GM18951 (cell line): Measurements from ENCODE around the gene EBPL.
A peak's percentile ranks its signal among the peaks of the same experiment; 100 is the strongest.

ENCODE experiments used
- POLR2A ChIP-seq: IDR thresholded peaks from 4 replicates; pipeline ENCODE4 v1.6.1; 2011; ENCODE audit warnings: mild to moderate bottlenecking; ENCODE audit not compliant: insufficient read length, insufficient read depth; ENCODE audit errors: extremely low read depth
- in situ Hi-C: fragments of 300-500 bp; cut with MboI; formaldehyde crosslinking; loops from one replicate; pipeline ENCODE4 v1.12.0; 2022; ENCODE audit warnings: low sequenced_read_pairs, mixed read lengths, inconsistent platforms; ENCODE audit not compliant: unreplicated experiment

EBPL gene

DNA sequence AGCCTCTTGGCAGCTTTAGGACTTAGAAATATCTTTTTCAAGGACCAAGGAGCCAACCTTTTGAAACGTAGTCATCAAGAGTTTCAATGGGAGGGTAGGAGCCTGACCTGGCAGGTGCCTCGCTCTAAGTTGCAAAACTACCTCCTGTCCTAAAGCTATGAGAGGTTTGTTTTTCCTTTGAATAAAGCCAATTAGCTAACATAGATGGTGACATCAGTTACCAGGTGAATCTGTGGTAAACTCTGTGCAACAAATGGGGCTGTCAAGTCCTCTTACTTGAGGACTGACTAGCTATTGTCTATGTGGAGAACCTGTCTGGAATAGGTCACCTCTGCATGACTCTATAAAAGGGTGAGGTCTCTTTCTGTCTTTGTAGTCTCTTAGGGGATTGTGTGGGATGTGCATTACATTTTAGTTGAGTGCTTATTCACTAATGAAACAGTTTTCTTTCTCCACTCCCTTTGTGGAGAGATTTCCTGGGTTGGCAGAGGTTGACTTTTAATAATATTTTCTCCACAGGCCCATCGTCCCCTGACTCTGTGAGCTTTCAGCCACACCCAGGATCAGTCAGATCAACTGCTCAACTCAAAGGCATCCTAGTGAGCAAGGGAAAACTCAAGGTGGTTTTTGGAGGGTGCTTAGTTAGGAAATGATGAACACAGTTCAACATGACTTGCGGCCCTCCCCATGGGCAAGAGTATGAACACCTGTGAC, 53.1 kb downstream of the EBPL start:
- TF ChIP-seq POLR2A = no peak
- in situ Hi-C loops = no loop called here

DNA sequence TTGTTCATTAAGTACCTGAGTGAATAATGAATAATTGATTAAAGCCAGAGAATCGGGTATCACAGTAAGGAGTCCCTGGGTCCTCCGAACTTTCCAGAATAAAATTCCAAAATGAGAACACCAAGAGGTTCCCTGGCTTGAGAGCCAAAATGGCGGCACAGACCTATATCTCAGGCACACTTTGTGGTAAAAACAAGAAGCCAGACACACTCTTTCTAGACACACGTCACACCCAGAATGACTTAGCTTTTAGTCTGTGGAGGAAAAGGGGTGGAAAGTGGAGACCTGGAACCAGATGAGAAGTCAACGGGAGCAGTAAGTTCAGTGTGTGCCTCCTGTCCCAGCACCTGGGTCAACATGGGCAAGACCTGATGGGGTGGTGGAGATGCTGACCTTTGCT, 54.6 kb downstream of the EBPL start:
- in situ Hi-C loops = no loop called here
- no peak for TF ChIP-seq POLR2A

DNA sequence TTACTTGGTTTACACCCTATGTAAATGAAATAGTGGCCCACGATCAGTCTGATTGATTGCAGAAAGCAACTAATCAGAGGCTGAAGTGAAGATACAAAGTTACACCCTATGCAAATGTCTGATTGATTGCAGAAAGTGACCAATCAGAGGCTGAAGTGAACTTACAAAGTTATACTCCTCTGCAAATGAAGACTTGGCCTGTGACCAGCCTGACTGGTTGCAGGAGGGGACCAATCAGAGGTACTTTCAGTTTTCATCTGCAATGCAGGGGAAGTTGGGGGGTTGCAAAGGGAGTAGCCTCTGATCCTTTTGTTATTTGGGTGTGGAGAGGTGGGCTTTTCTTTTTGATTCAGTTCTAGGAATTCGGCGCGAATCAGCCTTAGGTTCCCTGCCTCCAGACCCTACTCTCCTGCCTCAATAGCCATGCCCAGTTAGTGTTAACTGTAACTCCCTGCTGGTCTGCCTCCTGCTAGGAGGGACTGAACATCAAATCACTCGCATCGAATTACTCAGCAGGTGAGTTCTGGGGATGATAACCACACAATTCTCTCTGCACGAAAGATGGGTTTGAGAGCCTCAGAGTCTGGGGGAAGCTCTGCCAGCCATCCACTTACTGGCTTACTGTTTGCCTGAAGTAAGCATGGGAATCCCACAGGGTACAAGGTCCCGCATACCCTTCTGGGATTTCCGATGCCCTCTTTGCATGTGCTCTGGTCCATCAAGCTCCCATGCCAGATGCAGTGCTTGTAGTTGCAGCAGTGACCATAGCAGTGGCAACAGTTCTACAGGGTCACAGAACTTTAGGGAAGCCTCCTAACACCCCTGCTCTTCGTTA, 55.5 kb downstream of the EBPL start:
- TF ChIP-seq POLR2A = no peak
- in situ Hi-C loops = no loop called here

DNA sequence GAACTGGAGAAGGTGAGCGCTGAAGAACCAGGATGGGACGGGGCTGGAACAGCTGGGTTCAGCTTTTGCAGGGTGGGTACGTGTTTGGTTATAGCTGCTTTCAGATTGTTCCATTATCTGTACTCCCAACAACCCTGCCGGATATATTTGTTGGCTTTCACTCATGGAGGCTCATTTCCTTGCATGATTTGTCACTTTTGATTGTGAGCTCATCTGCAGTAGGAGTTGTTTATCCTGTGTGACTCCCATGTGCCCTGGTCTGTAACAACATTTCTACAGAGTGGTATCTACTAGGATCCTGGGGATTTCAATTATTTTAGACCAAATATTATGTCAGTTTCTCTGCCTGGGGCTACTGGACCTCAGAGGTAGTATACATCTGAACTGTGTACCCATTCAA, 57.6 kb downstream of the EBPL start:
- no peak for TF ChIP-seq POLR2A
- in situ Hi-C loops = no loop called here

DNA sequence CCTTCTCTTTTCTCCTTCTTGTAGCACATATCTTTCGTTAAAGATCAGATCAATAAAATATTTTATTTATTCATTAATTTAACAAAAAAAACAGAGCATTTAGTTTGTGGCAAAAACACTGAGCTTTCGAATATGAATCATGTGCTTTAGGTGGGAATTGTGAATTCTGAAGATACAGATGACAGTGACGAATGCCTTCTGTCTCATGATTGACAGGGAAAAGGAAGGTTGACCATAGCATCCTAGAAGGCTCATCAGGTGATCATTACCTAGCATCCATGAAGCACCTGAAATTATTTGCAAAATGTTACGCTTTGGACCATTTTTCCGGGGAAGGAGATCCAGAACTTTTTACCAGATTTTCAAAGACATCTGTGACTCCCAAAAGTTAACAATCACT, 59.1 kb downstream of the EBPL start:
- in situ Hi-C loops = no loop called here
- no peak for TF ChIP-seq POLR2A

DNA sequence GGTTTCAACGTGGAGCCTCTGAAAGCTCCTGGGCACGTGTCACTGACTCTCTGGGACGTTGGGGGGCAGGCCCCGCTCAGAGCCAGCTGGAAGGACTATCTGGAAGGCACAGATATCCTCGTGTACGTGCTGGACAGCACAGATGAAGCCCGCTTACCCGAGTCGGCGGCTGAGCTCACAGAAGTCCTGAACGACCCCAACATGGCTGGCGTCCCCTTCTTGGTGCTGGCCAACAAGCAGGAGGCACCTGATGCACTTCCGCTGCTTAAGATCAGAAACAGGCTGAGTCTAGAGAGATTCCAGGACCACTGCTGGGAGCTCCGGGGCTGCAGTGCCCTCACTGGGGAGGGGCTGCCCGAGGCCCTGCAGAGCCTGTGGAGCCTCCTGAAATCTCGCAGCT, 60.7 kb downstream of the EBPL start:
- in situ Hi-C loops = no loop called here
- TF ChIP-seq POLR2A = no peak

DNA sequence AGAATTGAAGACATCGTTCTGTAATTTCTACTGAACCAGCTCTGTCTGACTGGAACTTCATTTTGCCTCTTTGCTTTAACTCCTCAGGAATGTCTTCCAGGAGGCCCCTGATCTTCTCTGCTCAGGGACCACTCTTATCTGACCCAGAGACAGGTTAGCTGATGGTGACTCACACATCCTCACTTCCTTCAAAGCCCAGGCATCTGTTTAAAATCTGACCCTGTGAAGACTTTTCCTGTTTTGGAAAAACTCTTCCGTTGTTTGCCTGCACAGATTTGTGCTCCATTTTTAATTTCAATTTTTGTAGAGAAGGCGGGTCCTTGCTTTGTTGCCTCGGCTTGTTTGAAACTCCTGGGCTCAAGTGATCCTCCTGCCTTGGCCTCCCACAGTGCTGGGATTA, 61.3 kb downstream of the EBPL start:
- in situ Hi-C loops = no loop called here
- TF ChIP-seq POLR2A = no peak

DNA sequence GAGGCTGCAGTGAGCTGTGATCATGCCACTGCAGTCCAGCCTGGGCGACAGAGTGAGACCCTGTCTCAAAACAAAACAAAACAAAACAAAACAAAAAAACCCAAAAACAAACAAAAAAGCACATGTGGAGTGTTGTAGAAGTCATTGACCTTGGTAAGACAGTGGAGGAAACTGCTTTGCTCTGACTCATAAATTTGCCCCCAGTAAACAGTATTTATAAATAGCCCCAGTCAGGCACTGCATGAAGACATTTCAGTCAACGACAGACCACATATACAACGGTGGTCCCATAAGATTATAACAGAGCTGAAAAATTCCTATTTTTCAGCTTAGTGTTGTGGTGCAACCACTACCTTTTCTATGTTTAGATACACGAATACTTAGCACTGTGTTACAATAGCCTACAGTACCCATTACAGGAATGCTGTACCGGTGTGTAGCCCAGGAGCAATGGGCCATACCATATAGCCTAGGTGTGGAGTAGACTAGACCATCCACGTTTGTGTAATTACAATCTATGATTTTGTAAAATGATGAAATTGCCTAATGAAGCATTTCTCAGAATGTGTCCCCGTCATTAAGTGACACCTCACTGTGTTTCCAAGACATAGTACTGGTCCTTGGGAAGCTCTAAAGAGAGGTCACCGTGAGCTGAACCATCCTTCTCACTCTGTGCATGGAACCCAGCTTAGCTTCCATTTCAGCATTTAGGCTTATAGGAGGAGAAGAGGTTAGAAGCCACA, 61.9 kb downstream of the EBPL start:
- in situ Hi-C loops = no loop called here
- TF ChIP-seq POLR2A = no peak

DNA sequence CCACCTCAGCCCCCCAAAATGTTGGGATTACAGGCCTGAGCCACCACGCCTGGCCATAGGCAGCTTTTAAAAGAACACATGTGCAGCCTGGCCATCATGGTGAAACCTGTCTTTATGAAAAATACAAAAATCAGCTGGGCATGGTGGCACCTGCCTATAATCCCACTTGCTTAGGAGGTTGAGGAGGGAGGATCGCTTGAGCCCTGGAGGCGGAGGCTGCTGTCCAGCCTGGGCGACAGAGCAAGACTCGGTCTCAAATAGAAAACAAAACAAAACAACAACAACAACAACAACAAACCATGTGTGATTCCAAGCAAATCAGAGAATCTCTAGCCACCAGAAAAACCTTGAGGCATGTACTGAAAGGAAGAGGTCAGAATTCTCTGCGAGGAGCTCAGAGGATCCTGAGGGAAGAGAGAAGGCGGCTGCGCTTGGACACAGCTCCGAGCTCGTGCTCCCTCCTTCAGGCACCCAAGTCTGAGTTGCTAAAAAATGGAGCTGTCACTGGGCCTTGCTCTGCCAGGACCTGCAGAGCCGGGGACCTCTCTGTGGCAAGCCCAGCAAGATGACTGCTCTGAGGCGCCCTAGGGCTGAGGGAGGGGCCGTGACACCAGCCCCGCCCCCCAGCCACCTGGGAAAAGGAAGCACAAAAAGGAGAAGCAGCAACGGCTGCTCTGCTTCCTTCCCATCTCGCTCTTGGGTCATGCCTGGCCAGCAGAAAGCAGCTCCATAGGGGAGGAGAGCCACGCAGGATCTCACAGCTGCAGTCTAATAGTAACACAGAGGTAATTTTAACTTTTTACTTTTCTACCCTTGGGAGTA, 63.2 kb downstream of the EBPL start, which contains the start of gene ARL11:
ARL11 (plus strand) TSS at position 677 of the 822 bp plus-strand sequence. CDS start 1,941 bp downstream, outside the sequence.
- TF ChIP-seq POLR2A = peak; percentile 87
- in situ Hi-C loops = no loop called here

DNA sequence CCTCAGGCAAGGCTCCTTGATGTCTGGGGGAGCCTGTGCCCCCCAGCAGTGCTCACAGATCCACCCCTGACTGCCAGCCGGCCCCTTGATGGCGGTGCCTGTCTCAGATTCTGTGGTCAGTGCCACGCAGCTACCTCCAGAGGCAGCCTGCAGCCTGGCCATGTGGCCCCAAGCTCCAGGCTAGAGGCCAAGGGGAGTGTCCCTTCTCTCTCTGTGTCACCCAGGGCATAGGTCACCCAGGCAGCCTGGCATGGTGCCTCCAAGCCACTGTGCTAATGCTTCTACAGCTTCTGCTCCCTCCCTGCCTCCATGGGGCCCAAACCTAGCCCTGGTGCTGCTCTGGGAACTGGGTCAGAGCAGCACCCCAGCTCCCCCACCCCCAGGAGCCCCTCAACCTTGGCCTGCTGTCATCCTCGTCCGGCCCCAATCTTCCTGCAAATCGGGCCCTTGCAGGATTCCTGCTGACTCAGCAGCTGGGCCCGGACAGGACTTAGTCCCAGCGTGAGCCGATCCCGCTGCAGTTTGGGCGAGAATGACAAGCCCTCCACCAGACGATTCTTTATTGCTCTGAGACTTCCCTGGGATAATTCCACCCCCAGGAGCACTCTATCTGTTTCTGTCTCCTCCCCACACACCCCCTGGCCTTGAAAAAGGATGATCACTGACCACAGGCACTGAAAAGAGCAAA, 65.8 kb downstream of the EBPL start:
- no peak for TF ChIP-seq POLR2A
- in situ Hi-C loops = no loop called here

DNA sequence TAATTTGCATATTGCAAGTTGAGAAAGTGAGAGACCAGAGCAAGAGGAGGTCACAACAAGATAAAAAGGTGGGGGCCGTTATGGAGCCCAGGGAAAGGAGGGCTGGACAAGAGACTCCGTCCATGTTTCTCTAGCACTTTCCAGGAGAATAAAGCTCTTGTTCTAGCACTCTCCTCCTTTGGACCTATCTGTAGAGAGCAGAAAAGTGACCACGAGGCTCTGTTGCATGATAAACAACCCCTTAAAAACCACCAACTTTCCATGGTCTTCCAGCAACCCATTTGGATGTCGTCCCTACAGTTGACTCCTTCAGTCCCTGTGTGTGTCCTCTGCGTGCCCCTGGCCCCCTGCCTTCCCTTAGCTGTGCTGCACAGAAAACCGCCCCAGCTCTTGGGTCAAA, 67.1 kb downstream of the EBPL start:
- TF ChIP-seq POLR2A = no peak
- in situ Hi-C loops = no loop called here
